ENCODE results near the gene EIF4E1B. TPM values are rescaled to one million over a fixed set of nuclear protein-coding genes. Genes with fewer than 3 reads are reported as not detected.

Gene EIF4E1B
- total RNA-seq, 1 experiment from 2014 or later: not detected

- DNase-seq (ENCODE audit: low read depth, low spot score): peak; percentile 7
- in situ Hi-C loops (cut with HindIII; ENCODE audit: low pct_unique_long_range_greater_than_20kb, low sequenced_read_pairs): no loop called here
Measured at GRCh38 chr5:176620333-176620981, 10.0 kb upstream of the EIF4E1B start.

- in situ Hi-C loops (cut with HindIII; ENCODE audit: low pct_unique_long_range_greater_than_20kb, low sequenced_read_pairs): no loop called here
- no peak for DNase-seq (ENCODE audit: low read depth, low spot score)
Measured at GRCh38 chr5:176621661-176622079, 8.8 kb upstream of the EIF4E1B start.

GRCh38 chr5:176624142-176624541 lies 6.3 kb upstream of the EIF4E1B start:
- in situ Hi-C loops (cut with HindIII; ENCODE audit: low pct_unique_long_range_greater_than_20kb, low sequenced_read_pairs): no loop called here

GRCh38 chr5:176624938-176625337 lies 5.5 kb upstream of the EIF4E1B start:
- DNase-seq (ENCODE audit: low read depth, low spot score): peak; percentile 66

More at GRCh38 chr5:176624142-176624541, 6.3 kb upstream of the EIF4E1B start:
- DNase-seq (ENCODE audit: low read depth, low spot score): no peak

GRCh38 chr5:176625512-176625911 lies 5.0 kb upstream of the EIF4E1B start:
- DNase-seq (ENCODE audit: low read depth, low spot score): no peak
- in situ Hi-C loops (cut with HindIII; ENCODE audit: low pct_unique_long_range_greater_than_20kb, low sequenced_read_pairs): no loop called here

More at GRCh38 chr5:176624938-176625337, 5.5 kb upstream of the EIF4E1B start:
- in situ Hi-C loops (cut with HindIII; ENCODE audit: low pct_unique_long_range_greater_than_20kb, low sequenced_read_pairs): no loop called here

- in situ Hi-C loops (cut with HindIII; ENCODE audit: low pct_unique_long_range_greater_than_20kb, low sequenced_read_pairs): no loop called here
Measured at GRCh38 chr5:176625966-176626875, 4.3 kb upstream of the EIF4E1B start.

GRCh38 chr5:176626876-176627236 lies 3.6 kb upstream of the EIF4E1B start:
- in situ Hi-C loops (cut with HindIII; ENCODE audit: low pct_unique_long_range_greater_than_20kb, low sequenced_read_pairs): no loop called here
- no peak for DNase-seq (ENCODE audit: low read depth, low spot score)

More at GRCh38 chr5:176625966-176626875, 4.3 kb upstream of the EIF4E1B start:
- no peak for DNase-seq (ENCODE audit: low read depth, low spot score)

GRCh38 chr5:176627582-176627981 lies 2.9 kb upstream of the EIF4E1B start:
- in situ Hi-C loops (cut with HindIII; ENCODE audit: low pct_unique_long_range_greater_than_20kb, low sequenced_read_pairs): no loop called here
- no peak for DNase-seq (ENCODE audit: low read depth, low spot score)

GRCh38 chr5:176628406-176629228 lies 1.9 kb upstream of the EIF4E1B start:
- in situ Hi-C loops (cut with HindIII; ENCODE audit: low pct_unique_long_range_greater_than_20kb, low sequenced_read_pairs): no loop called here
- no peak for DNase-seq (ENCODE audit: low read depth, low spot score)

GRCh38 chr5:176629317-176629852 lies 1.1 kb upstream of the EIF4E1B start:
- in situ Hi-C loops (cut with HindIII; ENCODE audit: low pct_unique_long_range_greater_than_20kb, low sequenced_read_pairs): no loop called here
- no peak for DNase-seq (ENCODE audit: low read depth, low spot score)

GRCh38 chr5:176630681-176631222 lies 277 bp downstream of the EIF4E1B start:
- DNase-seq (ENCODE audit: low read depth, low spot score): no peak
- in situ Hi-C loops (cut with HindIII; ENCODE audit: low pct_unique_long_range_greater_than_20kb, low sequenced_read_pairs): no loop called here

GRCh38 chr5:176631383-176632200 lies 1.1 kb downstream of the EIF4E1B start:
- no peak for DNase-seq (ENCODE audit: low read depth, low spot score)
- in situ Hi-C loops (cut with HindIII; ENCODE audit: low pct_unique_long_range_greater_than_20kb, low sequenced_read_pairs): no loop called here

- in situ Hi-C loops (cut with HindIII; ENCODE audit: low pct_unique_long_range_greater_than_20kb, low sequenced_read_pairs): no loop called here
- no peak for DNase-seq (ENCODE audit: low read depth, low spot score)
Measured at GRCh38 chr5:176632745-176633144, 2.3 kb downstream of the EIF4E1B start.

- DNase-seq (ENCODE audit: low read depth, low spot score): no peak
- in situ Hi-C loops (cut with HindIII; ENCODE audit: low pct_unique_long_range_greater_than_20kb, low sequenced_read_pairs): no loop called here
Measured at GRCh38 chr5:176633598-176633997, 3.1 kb downstream of the EIF4E1B start.

GRCh38 chr5:176636426-176636825 lies 6.0 kb downstream of the EIF4E1B start:
- no peak for DNase-seq (ENCODE audit: low read depth, low spot score)
- in situ Hi-C loops (cut with HindIII; ENCODE audit: low pct_unique_long_range_greater_than_20kb, low sequenced_read_pairs): no loop called here

- in situ Hi-C loops (cut with HindIII; ENCODE audit: low pct_unique_long_range_greater_than_20kb, low sequenced_read_pairs): no loop called here
Measured at GRCh38 chr5:176637556-176637955, 7.1 kb downstream of the EIF4E1B start.

GRCh38 chr5:176638437-176638836 lies 8.0 kb downstream of the EIF4E1B start:
- in situ Hi-C loops (cut with HindIII; ENCODE audit: low pct_unique_long_range_greater_than_20kb, low sequenced_read_pairs): no loop called here

More at GRCh38 chr5:176637556-176637955, 7.1 kb downstream of the EIF4E1B start:
- DNase-seq (ENCODE audit: low read depth, low spot score): no peak

More at GRCh38 chr5:176638437-176638836, 8.0 kb downstream of the EIF4E1B start:
- DNase-seq (ENCODE audit: low read depth, low spot score): no peak

Measured in SK-MEL-5 (cell line).